ENCODE data around the gene SLA2.
A peak's percentile ranks its signal among the peaks of the same experiment; 100 is the strongest.

Gene SLA2

GRCh38 chr20:36599912-36600345, 46.1 kb downstream of the SLA2 start:
- no peak for FAIRE-seq

GRCh38 chr20:36593347-36593929, 52.6 kb downstream of the SLA2 start:
- TF ChIP-seq CTCF (IDR thresholded peaks at IDR 0.05; ENCODE audit: insufficient read depth, missing control alignments), result no peak
- no peak for DNase-seq (ENCODE audit: insufficient read length, low spot score)
- no peak for FAIRE-seq

More at GRCh38 chr20:36599912-36600345, 46.1 kb downstream of the SLA2 start:
- DNase-seq (ENCODE audit: insufficient read length, low spot score), result no peak
- TF ChIP-seq CTCF (IDR thresholded peaks at IDR 0.05; ENCODE audit: insufficient read depth, missing control alignments), result no peak

- FAIRE-seq, result no peak
- TF ChIP-seq CTCF (IDR thresholded peaks at IDR 0.05; ENCODE audit: insufficient read depth, missing control alignments), result peak; percentile 58
- no peak for DNase-seq (ENCODE audit: insufficient read length, low spot score)
Observed at GRCh38 chr20:36591854-36592641, 53.9 kb downstream of the SLA2 start.

GRCh38 chr20:36591281-36591680, 54.7 kb downstream of the SLA2 start:
- DNase-seq (ENCODE audit: insufficient read length, low spot score), result no peak
- no peak for TF ChIP-seq CTCF (IDR thresholded peaks at IDR 0.05; ENCODE audit: insufficient read depth, missing control alignments)
- no peak for FAIRE-seq

GRCh38 chr20:36587388-36588070, 58.5 kb downstream of the SLA2 start:
- TF ChIP-seq CTCF (IDR thresholded peaks at IDR 0.05; ENCODE audit: insufficient read depth, missing control alignments), result no peak
- no peak for FAIRE-seq
- DNase-seq (ENCODE audit: insufficient read length, low spot score), result no peak

- FAIRE-seq, result no peak
- no peak for TF ChIP-seq CTCF (IDR thresholded peaks at IDR 0.05; ENCODE audit: insufficient read depth, missing control alignments)
- DNase-seq (ENCODE audit: insufficient read length, low spot score), result no peak
Observed at GRCh38 chr20:36585410-36586125, 60.4 kb downstream of the SLA2 start.
